HEK293 (cell line): ENCODE measurements around the gene ME2.
A peak's percentile ranks its signal among the peaks of the same experiment; 100 is the strongest.

Experiments
- CTCF ChIA-PET: fragments of 350-600 bp; formaldehyde crosslinking; extraction: SDS; loops from one replicate; lab custom pipeline; 2021; ENCODE audit warnings: antibody characterized with exemption; lab: Yijun Ruan, JAX
- POLR2A ChIA-PET: fragments of 300-600 bp; formaldehyde crosslinking; extraction: SDS; loops from one replicate; lab custom pipeline; 2020; ENCODE audit warnings: antibody characterized with exemption, inconsistent platforms; lab: Yijun Ruan, JAX
- H3K27ac ChIP-seq: fragments of 200-500 bp; sonication (Bioruptor generic); 2 replicates; pipeline ENCODE4 v1.5.1; 2014; ENCODE audit warnings: low read depth, low read length, control low read depth, inconsistent platforms; ENCODE audit errors: extremely low read depth
- H3K36me3 ChIP-seq, 2 experiments: fragments of 200-500 bp in 1 of 2; sonication (Bioruptor generic) in 1 of 2; 1 replicate in 1 of 2; 2 replicates in 1 of 2; pipeline ENCODE4 v1.5.1; 2014 to 2017; ENCODE audit warnings: inconsistent platforms in 2 of 2, low read length in 2 of 2; ENCODE audit not compliant: control insufficient read depth in 2 of 2, insufficient read depth in 1 of 2
- H3K4me1 ChIP-seq: fragments of 200-500 bp; sonication (Bioruptor generic); 2 replicates; pipeline ENCODE4 v1.5.1; 2014; ENCODE audit warnings: mild to moderate bottlenecking, low read length, inconsistent platforms; ENCODE audit not compliant: control insufficient read depth, insufficient read depth
- H3K4me3 ChIP-seq: 2 replicates; pipeline ENCODE4 v1.5.1; 2011; ENCODE audit warnings: low read depth, mild to moderate bottlenecking, control low read depth, low read length, moderate library complexity
- H3K9me3 ChIP-seq: fragments of 200-500 bp; sonication (Bioruptor generic); 2 replicates; pipeline ENCODE4 v1.5.1; 2014; ENCODE audit warnings: low read depth, low read length, inconsistent platforms; ENCODE audit not compliant: control insufficient read depth, insufficient read depth
- SALL2 ChIP-seq: fragments of 450-650 bp; formaldehyde crosslinking; IDR thresholded peaks from 2 replicates; pipeline ENCODE4 v1.5.0; 2017; ENCODE audit warnings: missing biosample characterization, mild to moderate bottlenecking, missing genetic modification characterization, borderline replicate concordance
- WT1 ChIP-seq: fragments of 450-650 bp; formaldehyde crosslinking; IDR thresholded peaks from 2 replicates; pipeline ENCODE4 v1.5.1; 2016; ENCODE audit warnings: missing biosample characterization, missing genetic modification characterization
- ZBTB6 ChIP-seq: fragments of 450-650 bp; formaldehyde crosslinking; IDR thresholded peaks from 2 replicates; pipeline ENCODE4 v1.5.1; 2017; ENCODE audit warnings: missing biosample characterization, missing genetic modification characterization
- ZFP37 ChIP-seq: fragments of 450-650 bp; formaldehyde crosslinking; IDR thresholded peaks from 2 replicates; pipeline ENCODE4 v1.5.1; 2016; ENCODE audit warnings: missing biosample characterization, missing genetic modification characterization
- ZFP69B ChIP-seq: fragments of 450-650 bp; formaldehyde crosslinking; IDR thresholded peaks from 2 replicates; pipeline ENCODE4 v1.5.1; 2016; ENCODE audit warnings: missing biosample characterization, missing genetic modification characterization
- ZNF114 ChIP-seq: fragments of 450-650 bp; formaldehyde crosslinking; IDR thresholded peaks from 2 replicates; pipeline ENCODE4 v1.5.0; 2017; ENCODE audit warnings: missing biosample characterization, missing genetic modification characterization
- ZNF121 ChIP-seq: fragments of 450-650 bp; formaldehyde crosslinking; IDR thresholded peaks from 2 replicates; pipeline ENCODE4 v1.5.1; 2016; ENCODE audit warnings: missing biosample characterization, missing genetic modification characterization
- ZNF138 ChIP-seq: fragments of 450-650 bp; formaldehyde crosslinking; IDR thresholded peaks from 2 replicates; pipeline ENCODE4 v1.5.1; 2016; ENCODE audit warnings: missing biosample characterization, missing genetic modification characterization, borderline replicate concordance
- ZNF140 ChIP-seq: fragments of 450-650 bp; formaldehyde crosslinking; IDR thresholded peaks from 2 replicates; pipeline ENCODE4 v1.5.1; 2016; ENCODE audit warnings: missing biosample characterization, missing genetic modification characterization
- ZNF202 ChIP-seq: fragments of 450-650 bp; formaldehyde crosslinking; IDR thresholded peaks from 2 replicates; pipeline ENCODE4 v1.5.1; 2016; ENCODE audit warnings: missing biosample characterization, missing genetic modification characterization, borderline replicate concordance
- ZNF211 ChIP-seq: fragments of 450-650 bp; formaldehyde crosslinking; IDR thresholded peaks from 2 replicates; pipeline ENCODE4 v1.5.1; 2016; ENCODE audit warnings: low read depth, missing biosample characterization, missing genetic modification characterization
- ZNF239 ChIP-seq: fragments of 450-650 bp; formaldehyde crosslinking; IDR thresholded peaks from 2 replicates; pipeline ENCODE4 v1.5.1; 2016; ENCODE audit warnings: missing biosample characterization, missing genetic modification characterization
- ZNF280D ChIP-seq: fragments of 450-650 bp; formaldehyde crosslinking; IDR thresholded peaks from 2 replicates; pipeline ENCODE4 v1.5.1; 2016; ENCODE audit warnings: missing biosample characterization, missing genetic modification characterization
- ZNF324 ChIP-seq: fragments of 450-650 bp; formaldehyde crosslinking; IDR thresholded peaks from 2 replicates; pipeline ENCODE4 v1.5.1; 2016; ENCODE audit warnings: missing biosample characterization, missing genetic modification characterization
- ZNF341 ChIP-seq: fragments of 450-650 bp; formaldehyde crosslinking; IDR thresholded peaks from 2 replicates; pipeline ENCODE4; 2016; ENCODE audit warnings: low read depth, missing biosample characterization, missing genetic modification characterization
- ZNF394 ChIP-seq: fragments of 450-650 bp; formaldehyde crosslinking; IDR thresholded peaks from 2 replicates; pipeline ENCODE4 v1.5.1; 2016; ENCODE audit warnings: missing biosample characterization, missing genetic modification characterization, mild to moderate bottlenecking, moderate library complexity, borderline replicate concordance
- ZNF529 ChIP-seq: fragments of 450-650 bp; formaldehyde crosslinking; IDR thresholded peaks from 2 replicates; pipeline ENCODE4 v1.5.1; 2017; ENCODE audit warnings: missing genetic modification characterization, missing biosample characterization; ENCODE audit not compliant: insufficient replicate concordance
- ZNF530 ChIP-seq: fragments of 450-650 bp; formaldehyde crosslinking; IDR thresholded peaks from 2 replicates; pipeline ENCODE4 v1.5.1; 2016; ENCODE audit warnings: low read depth, missing biosample characterization, missing genetic modification characterization
- ZNF558 ChIP-seq: fragments of 450-650 bp; formaldehyde crosslinking; IDR thresholded peaks from 2 replicates; pipeline ENCODE4 v1.5.1; 2016; ENCODE audit warnings: missing biosample characterization, missing genetic modification characterization
- ZNF626 ChIP-seq: fragments of 450-650 bp; sonication (Bioruptor Pico); formaldehyde crosslinking; IDR thresholded peaks from 2 replicates; pipeline ENCODE4 v1.5.1; 2018; ENCODE audit warnings: missing biosample characterization, missing genetic modification characterization, inconsistent platforms
- ZNF777 ChIP-seq: fragments of 450-650 bp; formaldehyde crosslinking; IDR thresholded peaks from 2 replicates; pipeline ENCODE4 v1.5.1; 2017; ENCODE audit warnings: missing biosample characterization, missing genetic modification characterization, borderline replicate concordance
- ZNF830 ChIP-seq: fragments of 450-650 bp; IDR thresholded peaks from 2 replicates; pipeline ENCODE4 v1.5.0; 2018; ENCODE audit warnings: missing biosample characterization, missing genetic modification characterization, low read depth, mild to moderate bottlenecking, moderate library complexity
- ZXDB ChIP-seq: fragments of 450-650 bp; formaldehyde crosslinking; IDR thresholded peaks from 2 replicates; pipeline ENCODE4 v1.5.1; 2016; ENCODE audit warnings: missing biosample characterization, missing genetic modification characterization

ME2 gene

GRCh38 chr18:50950626-50951025 lies 71.7 kb downstream of the ME2 start:
- Histone ChIP-seq H3K27ac (no peak overlapping the region), H3K4me1 (no peaks in the 10 kb centered on the region), H3K4me3 (no peak overlapping the region), H3K9me3 (no peaks in the 10 kb centered on the region), H3K36me3 (peaks cover 0 to 2% of the 10 kb centered on the region in 2 experiments; a peak in 2 of 3 replicates)
- ChIA-PET POLR2A (interaction anchor here (1.0 to 2.4 kb wide), 2 partner anchors 17 to 79 kb away, joined by 3 to 11 read pairs; partner anchors contain the start of genes ELAC1 and SMAD4), CTCF (interaction anchor here (1.5 kb wide), 1 partner anchor 15 kb away, joined by 3 read pairs; no protein-coding TSS in a partner anchor)
- TF ChIP-seq ZNF830 (tag by site-specific recombination), result no peak
- TF ChIP-seq ZNF324 (tag by site-specific recombination), result no peak
- TF ChIP-seq ZFP69B (tag by site-specific recombination), result no peak
- no peak for TF ChIP-seq ZNF121 (tag by site-specific recombination)
- TF ChIP-seq ZNF138 (tag by site-specific recombination), result no peak
- no peak for TF ChIP-seq ZNF558 (tag by site-specific recombination)
- no peak for TF ChIP-seq WT1 (tag by site-specific recombination)
- TF ChIP-seq ZNF140 (tag by site-specific recombination), result no peak
- TF ChIP-seq ZNF530 (tag by site-specific recombination), result no peak
- TF ChIP-seq SALL2, result no peak
- no peak for TF ChIP-seq ZNF202 (tag by site-specific recombination)
- TF ChIP-seq ZNF777 (tag by site-specific recombination), result no peak

GRCh38 chr18:50953822-50954221 lies 74.9 kb downstream of the ME2 start:
- CTCF ChIA-PET, result interaction anchor here (0.9 to 1.0 kb wide), 2 partner anchors 11 to 98 kb away, joined by 3 read pairs; no protein-coding TSS in a partner anchor

GRCh38 chr18:50955253-50955652 lies 76.3 kb downstream of the ME2 start:
- TF ChIP-seq ZNF341 (tag by site-specific recombination), result peak; percentile 61
- TF ChIP-seq ZNF529 (tag by site-specific recombination), result no peak
- Histone ChIP-seq H3K36me3 (no peaks in the 10 kb centered on the region; a peak in 1 of 3 replicates), H3K4me3 (no peak overlapping the region), H3K4me1 (no peaks in the 10 kb centered on the region), H3K27ac (no peak overlapping the region), H3K9me3 (no peaks in the 10 kb centered on the region)
- POLR2A ChIA-PET, result interaction anchor here (2.1 kb wide), 1 partner anchor 13 kb away, joined by 7 read pairs; the partner anchor contains the start of gene ELAC1
- CTCF ChIA-PET, result interaction anchor here (1.2 kb wide), 1 partner anchor 12 kb away, joined by 3 read pairs; no protein-coding TSS in a partner anchor

More at GRCh38 chr18:50953822-50954221, 74.9 kb downstream of the ME2 start:
- TF ChIP-seq ZFP37, result no peak
- TF ChIP-seq ZXDB (tag by site-specific recombination), result no peak
- TF ChIP-seq ZNF239 (tag by site-specific recombination), result no peak
- TF ChIP-seq, all 188 proteins: peak for 0
- Histone ChIP-seq H3K36me3 (no peaks in the 10 kb centered on the region; a peak in 2 of 3 replicates), H3K27ac (no peak overlapping the region), H3K4me1 (no peaks in the 10 kb centered on the region), H3K4me3 (no peak overlapping the region), H3K9me3 (no peaks in the 10 kb centered on the region)
- POLR2A ChIA-PET, result no interaction called here

- Histone ChIP-seq H3K9me3 (no peaks in the 10 kb centered on the region), H3K4me1 (no peaks in the 10 kb centered on the region), H3K27ac (no peak overlapping the region), H3K36me3 (no peaks in the 10 kb centered on the region), H3K4me3 (no peak overlapping the region)
- ChIA-PET POLR2A (interaction anchor here (2.1 kb wide), 1 partner anchor 12 kb away, joined by 7 read pairs; the partner anchor contains the start of gene ELAC1), CTCF (interaction anchor here (1.2 to 2.1 kb wide), 2 partner anchors 11 to 136 kb away, joined by 3 to 6 read pairs; partner anchors contain the start of gene MRO)
- TF ChIP-seq ZNF114 (no peak), ZNF394 (tag by site-specific recombination) (no peak), ZNF211 (tag by site-specific recombination) (no peak), ZNF280D (no peak), ZBTB6 (tag by site-specific recombination) (no peak), ZNF626 (tag by site-specific recombination) (no peak)
Measured at GRCh38 chr18:50956116-50956515, 77.2 kb downstream of the ME2 start.
